Ureter (tissue), 1 donor: ENCODE measurements around the gene CAMK1D. TPM values are rescaled to one million over a fixed set of nuclear protein-coding genes. Genes with fewer than 3 reads are reported as not detected.

Experiments used
- DNase-seq: peaks from one replicate; pipeline ENCODE4 v3.0.0-alpha.2; 2020; ENCODE audit warnings: low spot score
- total RNA-seq: library from RNA; stranded (reverse); gene quantifications from one replicate; pipeline ENCODE4 v1.2.4, GENCODE V29; 2023
- donor health status: DM: yes; HTN: yes; CAD: no.

Gene CAMK1D
- total RNA-seq, 1 donor from 2014 or later = 25.4 TPM

DNA sequence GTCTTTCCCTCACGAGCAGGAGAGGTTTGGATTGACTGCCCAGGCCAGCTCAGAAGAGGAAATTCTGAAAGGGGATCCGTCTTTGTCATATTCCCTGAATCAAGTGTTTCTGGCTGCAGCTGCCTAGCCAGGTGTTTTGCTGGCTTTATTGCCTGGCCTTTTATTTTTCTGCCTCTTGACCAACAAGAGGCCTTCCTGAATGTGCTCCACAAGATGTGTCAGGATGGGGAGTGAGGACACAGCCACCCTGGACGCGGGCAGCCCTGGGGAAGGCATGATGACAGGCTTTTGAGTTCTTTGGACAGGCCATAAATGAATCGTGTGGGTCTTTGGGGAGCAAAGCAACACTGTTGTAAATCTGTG is 163.6 kb downstream of the CAMK1D start:
- peak; percentile 37 for DNase-seq

DNA sequence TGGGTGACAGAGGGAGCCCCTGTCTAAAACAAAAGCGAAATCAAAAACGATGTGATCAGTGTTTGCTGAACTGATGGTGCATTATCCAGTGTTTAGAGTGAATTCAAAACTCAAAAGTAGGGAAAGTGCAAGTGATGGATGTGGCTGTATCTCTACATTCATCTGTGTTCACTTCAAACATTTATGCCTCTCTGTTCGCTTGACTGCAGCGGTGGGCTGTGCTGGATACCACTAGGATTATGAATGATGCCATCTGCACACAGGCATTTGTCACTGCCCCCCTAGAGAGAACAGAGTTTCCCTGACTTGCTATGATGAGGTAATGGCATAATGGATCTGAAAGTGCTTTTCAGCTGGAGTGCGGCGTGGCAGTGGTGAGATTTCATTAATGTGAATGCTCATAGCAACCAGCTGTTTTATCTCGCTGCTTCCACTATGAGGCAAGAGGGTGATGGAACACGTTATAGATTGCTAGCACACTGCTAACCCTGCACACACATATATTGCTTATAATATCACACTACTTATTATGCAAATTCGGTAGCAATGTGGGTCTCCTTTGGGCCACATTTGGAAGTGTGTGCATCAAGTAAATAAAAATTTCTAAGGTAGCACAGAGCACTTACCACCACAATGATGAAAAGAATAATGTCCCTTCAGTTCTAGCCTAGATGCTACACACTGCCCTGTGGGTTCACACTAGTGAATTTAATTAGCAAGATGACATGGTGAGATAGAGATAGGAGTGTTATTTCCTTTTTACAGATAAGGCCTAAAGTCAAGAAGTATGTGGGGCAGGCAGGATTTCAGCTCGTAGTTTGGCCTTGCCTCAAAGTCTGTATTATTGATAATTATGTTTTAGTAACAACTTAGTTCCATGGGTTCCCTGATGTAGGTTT is 164.7 kb downstream of the CAMK1D start:
- peak; percentile 29 for DNase-seq

DNA sequence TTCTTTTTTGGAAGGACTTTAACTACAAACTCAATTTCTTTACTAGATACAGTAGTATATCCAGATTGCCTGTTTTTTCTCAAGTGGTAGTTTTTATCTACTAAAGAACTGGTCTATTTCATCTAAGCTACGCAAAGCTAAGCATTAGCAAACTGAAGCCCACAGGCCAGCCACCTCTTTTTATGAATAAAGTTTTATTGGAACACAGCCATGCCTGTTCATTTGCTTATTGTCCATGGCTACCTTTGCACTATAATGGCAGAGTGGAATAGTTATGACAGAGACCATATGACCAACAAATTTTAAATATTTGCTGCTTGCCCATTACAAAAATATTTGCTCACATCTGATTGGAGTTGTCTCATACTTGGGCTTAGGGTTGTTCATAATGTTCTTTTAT is 168.7 kb downstream of the CAMK1D start:
- no peak for DNase-seq

DNA sequence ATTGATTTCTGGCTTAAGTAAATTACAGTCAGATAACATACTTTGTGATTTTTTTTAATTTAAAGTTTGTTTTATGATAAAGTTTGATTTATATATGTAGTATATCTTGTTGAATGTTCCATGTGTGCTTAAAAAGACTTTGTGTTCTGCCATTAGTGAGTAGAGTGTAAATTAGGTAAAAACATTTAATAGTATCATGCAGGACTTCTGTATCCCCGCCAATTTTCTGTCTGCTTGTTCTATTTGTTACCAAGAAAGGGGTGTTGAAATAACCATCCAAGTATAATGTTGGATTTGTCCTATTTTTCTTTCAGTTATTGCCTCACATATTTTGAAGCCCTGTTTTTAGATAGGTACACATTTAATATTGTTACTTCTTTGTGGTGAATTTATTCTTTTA is 172.1 kb downstream of the CAMK1D start:
- DNase-seq = no peak

DNA sequence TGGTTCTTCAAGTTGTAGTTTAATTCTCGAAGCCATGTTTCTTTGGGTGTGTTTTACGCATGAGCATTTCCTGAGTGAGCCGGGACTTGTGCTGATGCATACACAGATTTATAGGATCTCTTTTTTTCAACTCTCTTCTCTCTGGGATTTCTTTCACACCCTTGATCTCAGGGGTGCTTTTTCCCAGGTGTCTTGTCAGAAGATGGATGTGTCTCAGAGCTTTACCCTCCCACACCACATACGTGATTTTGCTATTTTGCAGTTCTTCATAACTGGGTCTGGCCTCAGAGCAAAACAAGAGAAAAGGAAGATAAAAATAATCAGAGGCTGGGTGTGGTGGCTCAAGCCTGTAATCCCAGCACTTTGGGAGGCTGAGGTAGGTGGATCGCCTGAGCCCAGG is 177.0 kb downstream of the CAMK1D start:
- DNase-seq = no peak

DNA sequence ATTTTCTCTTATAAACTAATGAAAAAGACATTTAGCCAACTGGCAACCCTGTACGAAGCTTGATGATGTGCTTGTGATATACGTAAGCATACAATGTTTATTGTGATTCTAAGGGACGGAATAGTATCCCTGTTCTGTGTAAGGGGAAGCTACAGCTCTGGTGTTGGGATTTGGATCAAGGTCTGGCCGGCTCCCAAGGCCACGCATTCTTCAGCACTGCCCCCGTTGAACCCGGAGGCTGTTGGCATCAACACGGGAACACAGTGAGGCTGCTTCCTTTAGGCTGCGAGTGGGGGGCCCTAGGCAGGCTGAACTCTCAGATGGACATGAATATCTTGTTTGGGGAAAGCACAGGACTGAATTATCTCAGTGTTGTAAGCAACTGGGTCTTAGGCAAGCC is 180.6 kb downstream of the CAMK1D start:
- no peak for DNase-seq

DNA sequence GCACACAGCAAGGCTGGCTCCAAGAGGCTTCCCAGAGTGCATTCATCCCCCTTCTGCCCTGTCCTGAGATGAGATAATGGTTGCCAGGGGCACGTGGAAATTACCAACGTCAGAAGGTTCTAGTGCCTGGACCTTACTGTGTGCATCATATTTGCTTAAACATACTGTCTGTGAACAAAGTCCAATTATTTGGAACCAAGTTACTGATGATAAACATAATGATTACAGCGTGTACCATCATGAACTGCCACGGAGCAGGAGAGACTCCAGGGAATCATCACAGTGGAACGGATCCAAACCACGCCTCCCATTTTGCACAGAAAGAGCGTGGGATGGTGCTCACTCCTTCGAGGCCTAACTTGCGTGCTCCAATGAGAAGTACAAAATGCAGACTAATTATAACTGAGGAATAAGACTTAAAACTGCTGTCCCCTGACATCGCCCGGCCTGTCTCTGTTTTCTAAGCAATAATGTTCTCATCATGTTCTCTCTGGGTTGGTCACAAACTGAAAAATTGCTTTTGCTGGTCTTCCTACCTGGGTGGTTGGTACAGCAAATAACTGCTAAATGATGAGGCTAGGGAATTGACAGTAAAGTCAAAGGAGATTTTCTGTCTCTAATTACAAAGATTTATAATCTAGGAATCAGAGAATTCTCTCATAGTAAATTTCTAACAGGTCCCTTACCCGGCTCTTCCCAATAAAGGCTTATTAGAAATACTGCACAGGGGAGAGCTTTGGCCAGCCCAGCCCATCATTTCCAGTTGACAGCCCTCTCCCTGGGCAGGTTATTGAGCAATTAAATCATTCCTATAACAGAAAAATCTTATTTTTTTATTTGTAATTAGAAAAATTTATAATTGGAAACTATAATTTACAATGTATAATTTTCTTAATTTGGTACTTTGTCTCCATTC is 182.2 kb downstream of the CAMK1D start:
- DNase-seq = peak; percentile 15

DNA sequence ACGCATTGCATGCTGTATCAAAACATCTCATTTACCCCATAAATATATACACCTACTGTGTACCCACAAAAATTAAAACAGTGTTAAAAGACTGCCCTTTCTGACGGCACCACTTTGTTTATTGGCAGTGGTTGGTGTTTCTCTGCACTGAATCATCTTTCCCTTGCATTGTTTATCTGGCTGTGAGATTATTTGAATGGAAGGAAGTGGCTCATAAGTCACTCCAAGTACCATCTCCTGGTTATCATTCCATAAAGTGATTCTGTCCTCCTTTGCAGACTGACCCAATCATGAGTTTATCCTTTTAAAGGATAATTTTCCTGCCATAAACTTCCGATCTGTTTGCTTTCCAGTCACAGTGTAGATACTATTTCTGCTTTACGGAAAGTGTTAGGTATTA is 183.8 kb downstream of the CAMK1D start:
- DNase-seq = no peak

DNA sequence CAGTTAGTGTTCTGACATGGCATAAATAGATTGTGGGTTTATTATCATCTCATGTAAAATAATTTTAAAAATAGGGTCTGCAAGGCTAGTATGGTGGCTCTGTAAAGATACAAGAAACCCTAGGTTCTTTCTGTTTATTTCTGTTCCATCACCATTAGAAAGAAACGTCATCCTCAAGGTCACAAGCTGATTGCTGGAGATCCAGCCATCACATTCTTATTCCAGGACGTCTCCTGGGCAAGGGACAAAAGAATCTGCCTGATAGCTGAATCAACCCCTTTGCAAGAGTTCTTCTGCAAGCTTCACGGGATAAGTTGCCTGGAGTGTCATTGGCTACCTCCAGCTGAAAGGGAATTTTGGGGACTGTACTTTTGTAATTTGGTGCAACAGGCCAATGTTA is 184.4 kb downstream of the CAMK1D start:
- DNase-seq = no peak

DNA sequence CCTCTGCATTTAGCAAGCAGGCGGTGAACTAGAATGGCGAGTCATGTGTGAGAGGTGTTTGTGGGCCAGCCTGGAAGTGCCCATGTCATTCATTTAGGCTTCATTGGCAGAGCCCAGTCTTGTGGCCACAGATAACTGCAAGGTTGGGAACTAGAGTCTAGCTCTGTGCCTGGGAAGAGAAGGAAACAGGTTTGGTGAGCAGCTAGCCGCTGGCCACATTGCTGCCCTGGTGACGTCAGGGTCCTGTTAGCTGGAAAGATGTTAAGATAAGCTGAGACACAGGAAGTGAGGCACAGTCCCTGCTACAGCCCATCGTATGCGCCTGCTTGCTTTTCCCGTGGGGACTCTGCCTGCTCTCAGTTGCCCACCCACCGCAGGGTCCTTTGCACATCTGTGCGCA is 185.5 kb downstream of the CAMK1D start:
- DNase-seq = no peak

DNA sequence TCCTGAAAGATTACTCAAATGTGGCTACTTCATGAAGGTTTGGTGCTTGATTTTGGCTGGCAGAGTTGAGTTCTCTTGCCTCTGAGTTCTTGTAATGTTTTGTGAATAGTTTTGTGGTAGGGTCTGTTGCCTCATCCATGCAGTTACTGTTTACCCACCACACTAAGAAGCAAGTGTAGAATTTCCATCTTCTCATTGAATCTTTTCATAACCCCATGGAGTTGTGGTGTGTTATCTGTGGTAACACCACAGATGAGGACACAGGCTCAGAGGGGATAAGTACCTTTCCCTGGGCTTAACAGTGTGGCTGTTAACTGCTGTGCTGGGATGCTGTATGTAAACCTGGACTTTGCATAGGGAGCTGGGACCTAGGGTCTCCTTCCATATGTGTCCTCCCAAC is 186.3 kb downstream of the CAMK1D start:
- no peak for DNase-seq

DNA sequence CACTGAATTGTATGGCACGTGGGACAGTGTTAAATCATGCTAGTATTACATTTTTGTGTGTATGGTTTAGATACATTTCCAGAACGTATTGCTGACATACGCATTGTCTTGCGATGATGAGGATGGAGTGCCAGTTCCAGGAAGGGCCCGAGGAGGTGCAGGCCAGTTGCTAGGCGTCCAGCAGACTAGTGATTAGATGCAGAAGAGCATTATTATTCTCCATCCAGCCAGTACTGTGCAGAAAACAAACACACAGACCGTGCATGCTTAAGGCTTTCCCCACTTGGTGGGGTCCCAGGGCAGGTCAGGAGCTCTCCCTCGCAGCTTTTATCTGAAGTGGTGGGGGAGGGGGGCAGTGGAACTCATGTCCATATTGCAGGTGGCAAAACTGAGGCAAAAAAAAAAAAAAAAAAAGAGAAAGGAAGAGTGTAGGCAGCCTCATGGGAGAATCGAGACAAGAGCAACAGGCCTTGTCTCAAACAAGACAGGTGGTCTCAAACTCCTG is 189.2 kb downstream of the CAMK1D start:
- DNase-seq = no peak

DNA sequence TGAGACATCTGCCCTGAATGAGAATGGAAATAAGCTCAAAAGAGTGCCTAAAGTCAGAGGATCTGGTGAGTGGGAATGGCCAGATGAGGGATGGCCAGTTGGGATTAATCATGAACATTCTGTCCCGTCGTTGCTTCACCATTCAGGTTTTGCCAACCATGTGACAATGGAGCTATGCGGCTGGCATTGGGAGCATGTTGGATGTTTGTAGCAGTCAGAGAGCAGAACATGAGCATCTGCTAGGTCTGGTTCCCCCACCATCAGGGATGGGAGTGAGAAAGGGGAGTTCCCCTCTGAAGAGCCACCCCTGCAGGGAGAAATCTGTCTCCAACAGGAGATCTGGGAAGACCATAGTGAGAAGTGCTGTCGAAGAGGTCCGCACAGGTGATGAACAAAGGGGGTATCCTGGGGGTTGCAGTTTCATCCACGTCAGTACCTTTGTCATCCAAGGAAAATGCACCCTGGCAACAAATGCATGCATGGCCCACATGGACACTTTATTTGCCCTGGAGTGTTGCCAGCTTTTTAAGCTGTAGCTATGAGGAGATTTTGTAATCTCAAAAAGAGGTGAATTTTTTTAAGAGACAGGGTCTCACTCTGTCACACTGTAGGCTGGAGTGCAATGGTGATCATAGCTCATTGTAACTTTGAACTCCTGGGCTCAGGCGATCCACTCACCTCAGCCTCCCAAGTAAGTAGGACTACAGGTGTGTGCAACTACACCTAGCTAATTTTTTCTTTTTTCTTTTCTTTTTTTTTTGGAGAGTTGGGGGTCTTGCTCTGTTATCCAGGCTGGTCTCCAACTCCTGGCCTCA is 190.2 kb downstream of the CAMK1D start:
- no peak for DNase-seq

DNA sequence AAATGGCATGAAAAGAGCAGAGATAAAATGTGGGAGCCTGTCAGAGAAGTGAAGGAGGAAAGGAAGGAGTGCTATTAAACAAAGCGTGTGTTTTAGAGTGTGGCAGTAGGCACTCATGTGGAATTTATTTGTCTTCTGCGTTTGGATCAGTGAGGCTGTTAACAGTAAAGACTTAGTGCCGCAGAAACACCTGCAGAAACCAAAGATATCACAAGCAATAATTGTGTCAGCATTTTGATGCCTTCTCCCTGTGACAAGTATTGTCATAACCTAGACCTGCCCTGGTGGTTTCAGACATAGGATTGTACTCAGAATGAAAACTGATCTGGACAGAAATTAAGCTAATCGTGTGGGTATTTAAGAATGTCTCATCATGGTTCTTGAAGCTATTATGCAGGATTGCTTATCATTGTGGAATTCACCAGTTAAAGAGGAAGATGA is 191.0 kb downstream of the CAMK1D start:
- no peak for DNase-seq

DNA sequence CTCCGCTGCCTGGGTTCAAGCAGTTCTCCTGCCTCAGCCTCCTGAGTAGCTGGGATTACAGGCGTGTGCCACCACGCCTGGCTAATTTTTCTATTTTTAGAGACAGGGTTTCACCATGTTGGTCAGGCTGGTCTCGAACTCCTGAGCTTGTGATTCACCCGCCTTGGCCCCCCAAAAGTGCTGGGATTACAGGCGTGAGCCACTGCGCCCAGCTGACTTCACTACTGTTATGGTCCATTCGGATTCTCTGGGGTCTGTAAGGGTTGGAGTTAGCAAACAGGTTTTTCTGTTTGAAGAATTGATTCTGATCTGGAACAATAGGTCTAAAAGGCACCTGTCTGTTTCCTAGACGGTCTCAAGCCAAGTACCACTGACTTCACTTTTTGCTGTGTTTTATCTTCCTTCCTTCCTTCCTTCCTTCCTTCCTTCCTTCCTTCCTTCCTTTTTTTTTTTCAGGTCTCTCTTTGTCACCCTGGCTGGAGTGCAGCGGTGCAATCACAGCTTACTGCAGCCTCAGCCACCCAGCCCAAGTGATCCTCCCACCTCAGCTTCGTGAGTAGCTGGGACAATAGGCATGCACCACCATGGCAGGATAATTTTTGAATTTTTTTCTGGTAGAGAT is 192.2 kb downstream of the CAMK1D start:
- peak; percentile 19 for DNase-seq

DNA sequence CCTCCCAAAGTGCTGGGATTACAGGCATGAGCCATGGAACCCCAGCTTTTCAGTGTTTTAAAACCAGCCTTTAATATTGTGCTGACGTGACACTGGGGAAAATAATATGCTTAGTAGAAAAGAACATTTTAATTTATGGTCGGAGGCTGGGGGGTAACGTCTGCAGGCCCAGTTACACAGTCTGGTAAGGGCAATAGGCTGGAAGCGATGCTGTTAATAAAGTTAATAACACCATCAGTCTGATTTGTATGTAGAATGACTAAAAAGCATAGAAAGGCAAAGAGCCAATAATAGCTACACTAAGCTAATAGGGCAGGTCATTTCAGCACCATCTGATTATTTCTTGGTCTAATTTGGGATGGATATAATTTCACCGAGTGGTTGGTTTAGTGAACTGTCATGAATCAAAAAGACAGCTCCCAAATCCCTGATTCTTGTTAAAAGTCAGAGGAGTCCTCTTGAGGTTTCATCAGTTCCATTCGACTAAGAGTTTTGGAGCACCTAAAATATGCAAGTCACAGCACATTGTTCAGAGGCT is 192.9 kb downstream of the CAMK1D start:
- no peak for DNase-seq

DNA sequence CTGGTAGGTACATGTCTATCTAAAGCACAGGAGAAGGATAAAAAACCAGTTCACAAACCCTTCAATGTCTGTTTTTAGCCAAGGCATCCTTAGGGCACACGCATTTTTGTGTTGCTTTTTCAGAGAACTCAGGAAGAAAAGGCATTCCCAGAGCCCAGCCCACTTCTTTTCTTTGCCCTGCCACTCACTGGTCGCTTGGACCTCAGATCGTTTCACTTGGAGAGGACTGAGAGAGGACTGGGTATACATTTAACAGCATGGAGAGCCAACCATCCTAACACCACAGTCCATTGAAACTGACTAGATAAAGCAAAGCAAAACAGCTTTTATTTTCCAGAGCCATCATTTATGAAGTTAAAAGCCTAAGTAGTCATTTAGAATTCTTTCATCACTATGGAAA is 194.2 kb downstream of the CAMK1D start:
- peak; percentile 5 for DNase-seq

DNA sequence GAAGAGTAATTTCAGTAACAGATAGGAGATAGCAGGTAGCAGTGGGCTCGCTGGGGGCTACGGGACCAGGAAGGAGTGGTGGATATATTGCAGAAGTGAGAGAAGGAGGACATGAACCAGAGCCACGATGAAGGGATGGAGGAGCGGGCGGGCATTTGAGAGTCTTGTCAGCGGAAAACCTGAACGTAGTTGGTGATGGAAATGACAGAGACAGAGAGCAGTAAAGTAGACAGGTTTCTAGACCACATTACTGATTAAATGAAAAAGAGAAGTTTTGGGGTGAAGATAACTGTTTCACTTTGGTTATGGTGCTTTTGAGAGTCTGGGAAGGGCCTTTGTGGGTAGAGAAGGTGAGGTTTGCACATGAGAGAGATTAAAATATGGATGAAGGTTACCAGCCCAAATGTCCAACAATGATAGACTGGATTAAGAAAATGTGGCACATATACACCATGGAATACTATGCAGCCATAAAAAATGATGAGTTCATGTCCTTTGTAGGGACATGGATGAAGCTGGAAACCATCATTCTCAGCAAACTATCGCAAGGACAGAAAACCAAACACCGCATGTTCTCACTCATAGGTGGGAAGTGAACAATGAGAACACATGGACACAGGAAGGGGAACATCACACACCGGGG is 196.9 kb downstream of the CAMK1D start:
- DNase-seq = peak; percentile 14

DNA sequence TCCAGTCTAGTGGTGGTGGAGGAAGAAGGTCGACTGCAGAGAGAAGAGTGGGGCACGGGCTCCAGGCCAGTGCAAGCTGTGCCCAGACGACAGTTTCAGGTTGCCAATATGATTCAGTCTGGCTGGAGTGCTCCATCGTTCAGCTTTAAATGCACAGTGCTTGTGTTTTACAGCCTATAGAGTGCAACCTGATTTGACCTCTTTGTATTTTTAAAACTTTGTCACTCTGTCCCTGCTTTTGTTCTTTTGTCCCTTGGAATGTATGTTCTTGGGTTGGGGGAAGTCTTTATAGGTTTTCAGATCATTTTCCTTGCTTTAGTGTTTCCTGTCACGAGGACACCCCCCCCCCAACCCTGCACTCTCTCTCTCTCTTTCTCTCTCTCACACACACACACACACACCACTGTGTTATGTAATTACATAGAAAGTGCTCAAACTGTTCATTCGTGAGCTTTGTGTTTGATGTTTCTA is 198.0 kb downstream of the CAMK1D start:
- DNase-seq = no peak

DNA sequence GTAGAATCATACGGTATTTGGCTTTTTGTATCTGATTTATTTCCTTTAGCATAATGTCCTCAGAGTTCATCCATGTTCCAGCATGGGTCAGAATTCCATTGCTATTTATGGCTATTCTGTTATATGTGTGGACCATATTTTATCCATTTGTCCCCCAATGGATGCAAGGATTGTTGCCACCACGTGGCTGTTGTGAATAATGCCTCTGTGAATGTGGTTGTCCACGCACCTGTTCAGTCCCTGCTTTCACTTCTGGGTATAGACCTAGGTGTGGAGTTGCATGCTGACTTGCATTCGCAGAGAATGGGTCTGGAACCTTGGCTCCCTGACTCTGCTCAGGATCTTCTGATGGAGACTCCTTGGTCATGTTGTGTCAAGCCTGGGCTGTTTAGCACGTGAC is 199.9 kb downstream of the CAMK1D start:
- DNase-seq = no peak
